Sigmoid colon (tissue), 7 donors: ENCODE results near the gene PPFIA2. TPM values are rescaled to one million over a fixed set of nuclear protein-coding genes. Genes with fewer than 3 reads are reported as not detected.

Experiments
- DNase-seq: peaks from one replicate; pipeline ENCODE4 v3.0.0-alpha.2; 2019
- H3K27ac ChIP-seq, 4 donors: fragments of 200-600 bp; sonication (generic); one replicate each; pipeline ENCODE4 v1.5.1; 2016 to 2019; ENCODE audit warnings: mild to moderate bottlenecking in 1 of 4
- H3K27me3 ChIP-seq, 3 donors: fragments of 200-600 bp; sonication (generic); one replicate each; pipeline ENCODE4 v1.5.1; 2019; ENCODE audit warnings: mild to moderate bottlenecking in 1 of 3
- H3K36me3 ChIP-seq, 4 donors: fragments of 200-600 bp; sonication (generic); one replicate each; pipeline ENCODE4 v1.5.1; 2016 to 2019
- H3K4me1 ChIP-seq, 4 donors: fragments of 200-600 bp; sonication (generic); one replicate each; pipeline ENCODE4 v1.5.1; 2017 to 2019
- H3K4me3 ChIP-seq, 4 donors: fragments of 200-600 bp; sonication (generic); one replicate each; pipeline ENCODE4 v1.5.1; 2017 to 2019; ENCODE audit warnings: mild to moderate bottlenecking in 2 of 4, moderate library complexity in 1 of 4
- H3K9me3 ChIP-seq, 4 donors: fragments of 200-600 bp in 3 of 4; sonication (generic) in 3 of 4; one replicate each; pipeline versions ENCODE4 v1.5.1 to v1.6.1; 2013 to 2019
- CTCF ChIP-seq, 4 experiments: fragments of 450-650 bp in 3 of 4; fragments of 200-600 bp in 1 of 4; IDR thresholded peaks; one replicate each; pipeline ENCODE4 v1.5.1; 2016 to 2019; ENCODE audit warnings: antibody characterized with exemption in 4 of 4, mild to moderate bottlenecking in 3 of 4, moderate library complexity in 2 of 4
- EP300 ChIP-seq, 4 donors: sonication (generic); formaldehyde crosslinking; IDR thresholded peaks; one replicate each; pipeline ENCODE4 v1.6.1; 2017; ENCODE audit warnings: antibody characterized with exemption in 4 of 4
- POLR2A ChIP-seq, 2 donors: fragments of 450-650 bp; IDR thresholded peaks; one replicate each; pipeline ENCODE4 v1.6.1; 2016; ENCODE audit warnings: antibody characterized with exemption in 2 of 2, mild to moderate bottlenecking in 2 of 2, moderate library complexity in 2 of 2
- POLR2AphosphoS5 ChIP-seq, 4 donors: sonication (generic); formaldehyde crosslinking; IDR thresholded peaks; one replicate each; pipeline ENCODE4 v1.6.1; 2017; ENCODE audit warnings: antibody characterized with exemption in 4 of 4
- WGBS, 2 donors: extraction: QIAGEN DNeasy Blood & Tissue Kit; methylation state at CpG; one replicate each; pipeline ENCODE4 v1.1.7; 2013; 5-methylcytosine and 5-hydroxymethylcytosine counted together
- intact Hi-C: fragments of 100-400 bp; cut with DNase I; formaldehyde crosslinking; loops from one replicate; pipeline ENCODE4 v1.15.1; 2023
- polyA plus RNA-seq, 3 donors: library from polyadenylated mRNA; stranded (reverse); fragments of 200-250 nt; gene quantifications; one replicate each; pipeline ENCODE4 v1.2.3, GENCODE V29; 2013
- total RNA-seq, 4 donors: library from RNA; depleted of rRNA; stranded (reverse); fragments of >200 nt; gene quantifications; one replicate each; pipeline ENCODE4 v1.1.0, GENCODE V29; 2016
- donor health status: healthy with polysubstance abuse.
- donor health status: Bipolar disorder and iron deficiency.
- donor health status: healthy.

PPFIA2 gene
- total and polyA plus RNA-seq, 7 donors, result 0.44 to 4.4 (median 2.5) TPM; not detected in 2

- intact Hi-C loops, result no loop called here
- H3K27me3 ChIP-seq, result no peaks in the 10 kb centered on the region
- TF ChIP-seq POLR2AphosphoS5 (IDR thresholded peaks at IDR 0.05), result no peak
- TF ChIP-seq EP300 (IDR thresholded peaks at IDR 0.05), result no peak
- no peak for TF ChIP-seq POLR2A (IDR thresholded peaks at IDR 0.05)
- no peak for TF ChIP-seq CTCF (IDR thresholded peaks at IDR 0.05)
- H3K9me3 ChIP-seq, result no peaks in the 10 kb centered on the region
- DNase-seq, result no peak
- H3K4me1 ChIP-seq, result no peaks in the 10 kb centered on the region
- H3K4me3 ChIP-seq, result no peak overlapping the region
- H3K27ac ChIP-seq, result no peak overlapping the region
- no peaks in the 10 kb centered on the region for H3K36me3 ChIP-seq
Measured at GRCh38 chr12:81288651-81289050, 470.5 kb downstream of the PPFIA2 start.

- no peak for DNase-seq
- Histone ChIP-seq H3K4me3 (no peak overlapping the region), H3K27me3 (no peaks in the 10 kb centered on the region), H3K4me1 (no peaks in the 10 kb centered on the region), H3K27ac (no peak overlapping the region), H3K9me3 (no peaks in the 10 kb centered on the region), H3K36me3 (no peaks in the 10 kb centered on the region)
- TF ChIP-seq POLR2A (IDR thresholded peaks at IDR 0.05) (no peak), POLR2AphosphoS5 (IDR thresholded peaks at IDR 0.05) (no peak), CTCF (IDR thresholded peaks at IDR 0.05) (no peak), EP300 (IDR thresholded peaks at IDR 0.05) (no peak)
- 33 to 43% methylated on average over 3 of the region's 3 CpGs for WGBS, 2 donors
- intact Hi-C loops, result no loop called here
Measured at GRCh38 chr12:81284137-81284536, 475.0 kb downstream of the PPFIA2 start.

DNA sequence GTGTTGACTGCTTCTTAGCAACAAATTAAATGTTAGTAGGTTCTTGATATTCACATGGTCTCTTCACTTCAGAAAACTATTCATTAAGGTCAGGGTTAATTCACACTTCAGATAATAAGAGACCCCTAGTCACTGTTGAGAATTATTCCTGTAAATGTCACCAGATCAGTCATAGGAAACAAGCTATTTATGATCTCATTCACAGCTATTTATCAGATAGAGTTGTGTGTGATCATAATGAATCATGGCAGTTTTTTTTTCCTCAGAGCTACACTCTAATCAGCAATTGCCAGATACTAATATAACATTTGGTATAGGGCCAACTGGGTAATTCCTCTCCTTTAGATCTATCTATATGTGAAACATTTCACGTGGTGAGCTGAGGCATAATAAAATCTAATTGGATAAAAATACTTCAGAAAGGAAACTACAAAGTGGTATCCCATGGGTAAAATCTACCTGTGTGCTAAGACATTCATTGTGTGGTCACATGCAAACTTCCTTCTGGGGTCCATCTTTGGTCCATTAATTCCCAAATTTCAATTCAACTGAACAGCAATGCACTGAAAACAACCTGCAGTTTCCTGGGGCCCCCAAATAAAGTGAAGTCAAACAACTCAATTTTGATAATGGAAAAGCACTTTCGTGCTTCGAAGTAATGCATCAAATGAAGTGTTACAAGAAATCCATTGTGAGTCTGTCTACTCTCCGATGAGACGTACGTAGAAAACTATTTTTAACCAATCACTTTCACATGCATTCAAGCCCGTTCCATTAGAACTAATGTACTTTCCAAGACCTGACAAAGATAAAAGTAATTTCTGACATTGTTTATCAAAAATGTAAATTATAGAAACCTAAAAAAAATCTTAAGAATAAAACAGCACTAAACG, 484.3 kb downstream of the PPFIA2 start:
- no peaks in the 10 kb centered on the region for H3K36me3 ChIP-seq
- no peak overlapping the region for H3K4me3 ChIP-seq
- no peak for DNase-seq
- H3K4me1 ChIP-seq, result no peaks in the 10 kb centered on the region
- H3K27ac ChIP-seq, result no peak overlapping the region
- H3K9me3 ChIP-seq, result no peaks in the 10 kb centered on the region
- 82 to 85% methylated on average over 8 of the region's 8 CpGs for WGBS, 2 donors
- TF ChIP-seq POLR2AphosphoS5 (IDR thresholded peaks at IDR 0.05) (no peak), POLR2A (IDR thresholded peaks at IDR 0.05) (no peak)
- intact Hi-C loops, result no loop called here
- no peaks in the 10 kb centered on the region for H3K27me3 ChIP-seq

- peaks cover 0 to 10% (median 0%) of the 10 kb centered on the region in 4 donors for H3K4me1 ChIP-seq
- 94 to 97% methylated on average over 5 of the region's 5 CpGs for WGBS, 2 donors
- H3K9me3 ChIP-seq, result no peaks in the 10 kb centered on the region
- H3K27me3 ChIP-seq, result no peaks in the 10 kb centered on the region
- H3K36me3 ChIP-seq, result no peaks in the 10 kb centered on the region
- no peak overlapping the region for H3K27ac ChIP-seq
- no peak for DNase-seq
- no peak overlapping the region for H3K4me3 ChIP-seq
- no peak for TF ChIP-seq EP300 (IDR thresholded peaks at IDR 0.05)
- TF ChIP-seq CTCF (IDR thresholded peaks at IDR 0.05), result no peak
- TF ChIP-seq POLR2A (IDR thresholded peaks at IDR 0.05), result no peak
- TF ChIP-seq POLR2AphosphoS5 (IDR thresholded peaks at IDR 0.05), result no peak
- intact Hi-C loops, result no loop called here
Measured at GRCh38 chr12:81270385-81270784, 488.8 kb downstream of the PPFIA2 start.

GRCh38 chr12:81263072-81263471, 496.1 kb downstream of the PPFIA2 start:
- TF ChIP-seq CTCF (IDR thresholded peaks at IDR 0.05), result no peak
- no peak for TF ChIP-seq EP300 (IDR thresholded peaks at IDR 0.05)
- TF ChIP-seq POLR2A (IDR thresholded peaks at IDR 0.05), result no peak
- no peak for TF ChIP-seq POLR2AphosphoS5 (IDR thresholded peaks at IDR 0.05)
- 59 to 67% methylated on average over 2 of the region's 2 CpGs for WGBS, 2 donors
- H3K27me3 ChIP-seq, result no peaks in the 10 kb centered on the region
- peaks cover 0 to 10% (median 0%) of the 10 kb centered on the region in 4 donors for H3K4me1 ChIP-seq
- intact Hi-C loops, result loop anchor here (10.0 kb wide), 1 partner anchor 328 kb away; the partner anchor contains the start of gene LIN7A
- H3K27ac ChIP-seq, result no peak overlapping the region
- no peak overlapping the region for H3K4me3 ChIP-seq
- no peak for DNase-seq
- no peaks in the 10 kb centered on the region for H3K9me3 ChIP-seq
- no peaks in the 10 kb centered on the region for H3K36me3 ChIP-seq
